GM18505 (cell line): ENCODE results near the gene PAX5.

Experiments used
- ATAC-seq: cut with Tn5 transposase; IDR thresholded peaks from one replicate; pipeline ENCODE4 v1.9.1; 2021; ENCODE audit not compliant: unreplicated experiment
- POLR2A ChIP-seq: IDR thresholded peaks from 4 replicates; pipeline ENCODE4 v1.6.1; 2011; ENCODE audit warnings: borderline replicate concordance; ENCODE audit not compliant: insufficient read depth, insufficient read length; ENCODE audit errors: extremely low read depth

The PAX5 gene

DNA sequence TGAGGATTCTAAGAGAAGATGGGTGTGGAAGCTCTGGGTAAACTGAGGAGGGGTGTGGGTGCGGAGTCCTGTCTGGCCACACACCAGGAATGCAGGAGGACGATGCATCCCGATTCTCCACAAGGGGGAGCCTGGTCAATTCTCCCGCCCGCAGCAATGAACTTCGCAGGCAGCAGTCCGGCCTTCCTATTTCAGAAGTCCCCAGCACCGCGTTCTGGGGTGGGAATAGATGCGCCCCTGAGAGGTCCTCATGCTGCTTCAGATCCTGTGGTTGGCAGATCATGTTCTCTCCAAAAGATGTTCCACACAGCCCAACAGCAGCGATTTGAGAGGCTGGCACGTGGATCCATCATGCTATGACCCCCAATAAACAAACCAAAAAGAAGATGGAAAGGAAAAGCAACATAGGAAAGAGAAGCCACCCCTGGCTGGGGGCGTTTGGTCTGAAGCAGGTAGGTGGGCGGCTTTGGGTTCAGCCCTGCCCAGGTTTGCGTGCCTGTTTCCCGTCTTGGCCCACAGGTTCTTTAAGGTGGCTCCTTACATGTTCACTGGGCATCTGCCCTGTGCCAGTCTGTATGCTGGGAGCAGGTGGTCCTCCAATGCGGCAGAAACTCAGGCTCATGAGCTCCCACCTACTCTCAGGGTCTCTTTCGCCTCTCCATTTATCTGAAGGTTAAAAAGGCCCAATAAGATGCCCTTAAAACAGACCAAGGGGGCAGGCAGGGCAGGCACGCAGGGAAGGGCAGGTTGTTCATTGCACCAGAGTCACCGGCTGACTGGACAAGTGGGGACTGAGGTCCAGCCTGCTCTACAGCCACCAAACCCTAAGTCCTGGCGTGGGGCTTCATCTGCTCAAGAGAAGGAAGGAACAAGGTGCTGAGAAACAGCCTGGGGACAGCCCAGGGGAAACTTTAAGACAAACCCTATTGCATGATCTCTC is 171.6 kb downstream of the PAX5 start:
- no peak for ATAC-seq
- no peak for TF ChIP-seq POLR2A

DNA sequence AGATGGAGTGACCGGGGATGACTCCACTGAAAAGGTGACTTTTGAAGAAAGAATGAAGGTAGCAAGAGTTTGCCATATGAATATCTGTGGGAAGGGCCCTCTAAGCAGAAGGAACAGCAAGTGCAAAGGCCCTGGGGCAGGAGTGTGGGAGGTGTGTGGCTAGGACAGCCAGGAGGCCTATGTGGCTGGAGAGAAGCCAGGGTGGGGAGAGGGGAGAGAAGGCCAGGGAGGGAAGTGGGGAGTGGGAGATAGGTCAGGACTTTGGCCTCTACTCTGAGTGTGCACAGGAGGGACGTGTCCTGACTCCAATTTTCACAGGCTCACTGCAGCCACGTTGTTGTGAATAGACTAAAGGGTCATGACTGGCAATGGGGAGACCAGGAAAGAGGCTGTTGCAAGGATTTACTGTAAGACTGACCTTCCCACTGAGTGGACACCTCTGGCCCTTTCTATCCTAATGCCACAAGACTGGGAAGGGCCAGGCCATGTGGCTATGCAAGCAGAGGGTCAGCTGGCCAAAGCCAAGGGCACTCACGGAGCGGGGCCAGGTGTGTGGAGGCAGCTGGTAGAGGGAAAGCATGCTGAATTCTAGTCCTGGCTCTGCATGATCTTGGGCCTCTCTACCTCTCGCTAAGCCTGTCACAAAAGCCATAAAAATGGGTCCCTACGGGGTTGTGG is 172.4 kb downstream of the PAX5 start:
- TF ChIP-seq POLR2A: no peak

DNA sequence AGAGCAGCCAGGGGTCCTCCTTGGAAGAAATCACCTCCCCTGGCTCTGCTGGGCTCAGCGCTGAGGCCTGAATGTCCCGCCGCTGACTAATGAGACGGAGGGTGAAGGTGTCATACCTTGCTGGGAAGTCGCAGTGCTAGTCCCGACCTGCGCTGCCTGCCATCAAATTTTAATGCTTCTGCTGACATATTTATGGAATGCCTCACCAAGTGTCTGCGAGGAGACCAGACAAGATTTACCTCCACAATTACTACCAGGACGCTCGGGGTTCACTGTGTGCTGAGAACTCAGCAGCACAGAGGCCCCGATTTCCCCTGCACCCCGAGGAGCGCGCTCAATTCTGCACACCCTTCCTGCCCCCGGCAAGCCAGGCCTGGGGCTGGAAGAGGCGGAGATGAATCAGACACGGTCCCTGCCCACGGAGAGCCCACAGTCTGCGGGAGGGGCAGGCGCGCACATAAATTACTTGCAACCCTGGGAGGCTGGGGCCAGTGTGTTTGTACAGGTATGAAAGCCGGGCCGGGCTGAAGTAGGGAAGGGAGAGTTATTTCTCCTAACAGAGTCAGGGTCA is 175.2 kb downstream of the PAX5 start:
- TF ChIP-seq POLR2A: no peak
- no peak for ATAC-seq

More for the DNA sequence above, 172.4 kb downstream of the PAX5 start:
- no peak for ATAC-seq

DNA sequence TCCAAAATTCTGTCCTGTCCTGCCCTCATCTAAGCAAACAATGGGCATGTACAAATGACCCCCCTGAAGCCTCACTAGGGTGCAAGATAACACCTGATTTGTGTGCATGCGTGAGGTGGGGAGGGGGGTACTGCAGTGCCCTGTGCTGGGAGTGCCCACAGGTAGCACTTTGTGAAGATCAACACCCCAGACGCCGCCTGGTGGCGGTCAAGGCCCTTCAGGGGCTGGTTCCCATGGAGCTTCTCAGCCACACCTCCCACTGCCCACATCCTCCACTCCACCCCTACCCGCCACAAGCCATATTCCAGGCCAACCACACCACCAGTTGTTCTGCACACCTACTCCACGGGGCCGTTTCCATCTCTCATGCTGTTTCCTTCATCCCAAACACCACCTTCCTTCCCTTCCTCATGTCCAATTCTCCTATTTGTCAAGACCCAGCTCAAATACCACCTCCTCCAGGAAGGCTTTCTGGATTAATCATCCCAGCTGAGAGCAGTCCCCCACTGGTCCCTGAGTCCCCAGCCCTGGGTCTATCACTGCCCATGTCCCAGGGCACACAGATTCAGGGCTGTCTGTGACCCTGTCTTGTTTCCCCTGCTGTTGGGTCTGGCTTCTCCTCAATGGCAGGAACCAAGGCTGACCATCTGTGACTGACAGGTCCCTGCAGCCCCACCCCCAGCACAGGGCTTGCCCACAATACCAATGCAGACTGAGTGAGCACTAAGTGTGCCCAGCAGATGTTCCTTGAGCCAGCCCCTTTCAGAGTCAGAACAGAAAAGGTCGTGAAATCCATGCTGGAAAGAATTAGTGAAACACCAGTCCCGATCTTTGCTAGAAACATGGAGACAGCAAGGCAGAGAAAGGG is 178.4 kb downstream of the PAX5 start:
- no peak for ATAC-seq
- no peak for TF ChIP-seq POLR2A

DNA sequence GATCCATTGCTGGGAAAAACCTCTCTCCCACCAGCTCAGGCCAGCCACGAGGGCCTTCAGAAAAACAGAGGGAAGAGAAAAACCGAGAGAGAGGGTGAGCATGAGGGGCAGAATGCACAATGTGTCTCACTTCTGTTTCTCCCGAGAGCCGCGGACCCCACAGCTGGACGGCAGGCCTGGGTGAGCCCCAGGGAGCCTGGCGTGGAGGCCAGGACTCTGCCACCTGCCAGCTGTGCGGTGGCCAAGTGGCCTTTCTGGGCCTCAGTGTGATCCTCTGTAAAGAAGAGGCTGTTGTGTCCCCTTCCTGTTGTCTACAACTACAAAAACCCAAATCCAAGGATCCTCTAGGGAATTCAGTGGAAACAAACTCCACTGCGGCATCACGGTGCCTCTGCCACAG is 179.3 kb downstream of the PAX5 start:
- ATAC-seq: no peak
- no peak for TF ChIP-seq POLR2A

DNA sequence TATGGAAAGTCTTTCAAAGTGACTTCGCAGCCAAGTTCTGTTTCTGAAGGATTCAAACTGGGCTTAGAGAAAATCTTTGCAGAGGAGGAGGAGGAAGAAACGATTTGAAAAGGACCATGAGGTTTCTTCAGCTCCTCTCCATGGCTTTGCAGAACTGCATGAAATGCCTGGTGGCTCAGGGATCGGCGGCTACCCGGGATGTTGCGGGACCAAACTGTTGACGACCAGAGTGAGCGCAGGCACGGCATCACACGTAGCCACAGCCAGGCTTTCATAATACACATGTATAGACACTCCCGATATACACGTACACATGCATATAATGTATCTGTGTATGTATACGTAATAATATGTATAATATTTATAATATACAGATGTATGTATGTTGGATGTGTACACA is 180.0 kb downstream of the PAX5 start:
- no peak for TF ChIP-seq POLR2A
- ATAC-seq: no peak

DNA sequence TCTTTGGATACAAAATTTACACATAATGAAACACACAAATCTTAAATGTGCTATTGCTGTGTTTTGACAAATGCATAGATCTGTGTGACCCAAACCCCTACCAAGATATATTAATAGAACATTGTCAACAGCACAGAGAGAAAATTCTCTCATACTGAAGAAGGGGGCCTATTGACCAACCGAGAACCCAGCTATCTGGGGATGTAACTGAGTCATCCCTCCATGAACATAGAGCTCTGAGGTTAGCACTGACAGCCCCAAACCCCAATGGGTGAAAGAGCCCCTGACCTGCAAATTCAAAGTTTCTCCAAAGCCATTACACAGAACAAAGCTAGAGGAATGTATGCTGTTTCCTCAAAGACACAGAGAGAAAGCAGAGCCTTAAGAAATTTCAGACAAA is 180.8 kb downstream of the PAX5 start:
- no peak for TF ChIP-seq POLR2A
- no peak for ATAC-seq

DNA sequence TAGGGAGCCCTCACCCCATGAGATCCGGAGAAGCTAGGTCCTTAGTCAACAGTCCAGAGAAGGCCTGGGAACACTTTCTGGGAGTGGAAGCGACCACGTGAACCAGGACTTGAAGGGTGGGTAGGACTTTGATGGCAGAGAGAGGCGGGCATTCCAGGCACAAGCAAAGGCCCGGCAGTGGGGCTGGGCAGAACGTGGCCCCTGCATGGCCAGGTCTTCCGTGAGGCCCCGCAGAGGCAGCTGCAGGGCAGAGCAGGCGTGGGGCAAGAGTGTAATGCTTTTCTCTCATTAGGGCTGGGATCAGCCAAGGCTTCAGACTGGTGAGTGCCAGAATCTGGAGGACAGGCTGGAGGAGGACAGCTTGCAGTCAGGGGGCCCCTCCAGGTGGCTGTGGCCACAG is 184.1 kb downstream of the PAX5 start:
- ATAC-seq: no peak
- no peak for TF ChIP-seq POLR2A

DNA sequence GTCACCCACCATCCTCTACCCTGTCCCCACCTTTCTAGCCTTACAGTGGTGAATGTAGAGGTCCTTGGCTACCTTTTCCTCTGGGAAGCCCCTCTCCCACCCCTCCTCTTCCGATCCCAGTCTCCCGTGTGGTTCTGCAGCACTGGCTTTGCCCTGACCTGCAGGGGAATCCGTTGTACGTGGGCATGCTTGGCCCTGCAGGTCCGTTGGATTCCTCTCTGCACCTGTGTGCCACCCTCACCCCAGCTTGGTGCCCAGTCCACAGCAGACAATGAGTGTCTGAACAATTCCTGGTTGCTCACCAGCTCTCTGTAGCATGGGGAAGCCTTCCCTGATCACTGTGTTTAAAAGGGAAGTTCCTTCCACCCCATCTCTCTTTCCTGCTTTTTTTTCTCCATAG is 185.1 kb downstream of the PAX5 start:
- no peak for ATAC-seq
- TF ChIP-seq POLR2A: no peak

DNA sequence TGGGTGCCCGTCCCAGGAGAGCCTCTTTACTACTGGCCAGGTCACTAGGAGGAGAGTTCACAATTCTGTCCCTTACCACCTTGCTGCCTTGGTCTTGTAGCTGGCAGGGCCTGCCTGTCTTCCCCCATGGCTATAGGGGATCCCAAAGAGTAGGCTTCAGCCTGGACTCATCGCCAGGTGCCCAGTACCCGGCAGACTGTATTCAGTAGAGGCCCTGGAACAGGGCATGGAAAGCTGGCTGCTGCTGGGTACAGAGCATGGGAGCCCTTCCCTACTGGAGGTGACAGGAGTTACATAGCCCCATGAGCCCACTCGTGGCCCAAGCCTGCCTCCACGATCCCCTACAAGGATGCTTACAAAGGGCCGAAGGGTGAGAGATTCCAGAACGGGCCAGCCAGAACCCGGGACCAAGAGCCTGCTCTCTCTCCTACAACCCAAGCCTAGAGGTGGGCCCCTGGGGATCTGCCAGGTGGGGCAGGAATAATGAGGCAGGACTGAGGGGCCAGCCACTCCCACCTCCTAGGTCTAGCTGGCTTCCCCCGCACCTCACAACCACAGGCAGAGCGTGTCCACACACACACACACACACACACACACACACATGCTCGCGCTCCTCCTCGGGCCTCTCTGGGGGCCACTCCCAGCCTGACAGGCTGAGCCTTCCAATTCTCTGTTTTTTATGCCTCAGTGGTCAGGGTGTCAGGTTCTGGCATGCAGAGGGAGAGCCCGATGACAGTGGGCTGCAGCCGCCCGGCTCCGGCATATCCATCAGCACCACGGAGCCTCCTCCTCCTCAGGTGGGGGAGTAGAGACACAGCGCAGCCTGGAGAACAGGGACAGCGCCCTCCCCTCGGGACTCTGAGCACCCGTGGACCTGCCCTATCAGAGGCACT is 186.0 kb downstream of the PAX5 start:
- no peak for ATAC-seq
- TF ChIP-seq POLR2A: no peak

DNA sequence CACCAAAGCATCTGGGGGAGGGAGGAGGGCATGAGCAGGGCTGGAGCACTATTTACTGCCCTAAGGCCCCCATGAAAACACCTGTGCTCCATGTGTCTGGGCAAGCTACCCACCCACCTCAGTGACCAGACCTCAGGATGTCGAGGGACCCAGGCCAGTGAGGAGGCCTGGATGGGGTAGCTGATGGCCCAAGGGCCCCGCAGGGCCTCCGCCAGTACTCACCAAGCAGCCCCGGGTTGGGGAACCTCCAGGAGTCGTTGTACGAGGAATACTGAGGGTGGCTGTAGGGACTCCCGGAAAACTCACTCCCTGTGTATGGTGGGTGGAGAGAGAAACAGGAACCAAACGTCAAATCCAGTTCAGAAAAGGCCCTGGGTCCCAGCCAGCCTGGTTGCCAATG is 187.4 kb downstream of the PAX5 start:
- TF ChIP-seq POLR2A: no peak
- no peak for ATAC-seq

DNA sequence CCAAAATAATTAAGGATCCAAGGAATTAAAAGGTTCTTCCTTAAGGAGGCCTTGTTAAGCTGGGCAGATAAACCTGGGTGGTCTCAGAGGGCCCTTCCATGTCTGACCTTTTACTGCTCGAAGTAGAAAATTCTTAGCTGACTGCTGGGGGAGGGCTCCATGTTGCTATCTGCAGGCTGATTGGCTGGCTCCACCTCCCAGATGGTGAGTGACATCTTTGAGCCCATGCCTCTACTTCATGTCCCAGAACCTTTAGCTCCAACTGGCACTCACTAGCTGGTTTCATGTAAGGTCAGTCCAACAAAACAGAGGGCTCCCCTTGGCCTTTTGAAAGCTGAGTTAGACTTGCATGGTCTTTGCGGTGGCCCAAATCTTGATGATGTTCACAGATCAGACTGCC is 188.2 kb downstream of the PAX5 start:
- TF ChIP-seq POLR2A: no peak
- no peak for ATAC-seq

DNA sequence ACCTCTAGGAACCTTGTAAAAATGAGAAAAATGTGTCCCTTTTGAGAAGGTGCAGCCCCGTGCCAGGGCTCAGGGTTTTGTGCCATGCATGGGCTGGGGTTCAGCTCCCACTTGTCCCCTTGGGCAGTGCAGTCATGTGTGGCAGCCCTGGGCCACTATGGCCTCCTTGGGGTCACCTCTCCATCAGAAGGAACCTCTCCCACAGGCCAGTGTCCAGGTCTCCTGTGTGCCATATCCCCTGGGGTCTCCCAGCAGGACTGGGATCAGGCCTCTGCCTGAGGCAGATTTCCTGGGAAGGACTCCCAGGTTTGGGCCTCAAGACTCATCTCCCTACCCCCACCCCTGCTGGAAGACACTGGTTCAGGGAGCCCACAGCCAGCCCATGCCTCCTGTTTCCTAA is 189.1 kb downstream of the PAX5 start:
- no peak for TF ChIP-seq POLR2A
- no peak for ATAC-seq

DNA sequence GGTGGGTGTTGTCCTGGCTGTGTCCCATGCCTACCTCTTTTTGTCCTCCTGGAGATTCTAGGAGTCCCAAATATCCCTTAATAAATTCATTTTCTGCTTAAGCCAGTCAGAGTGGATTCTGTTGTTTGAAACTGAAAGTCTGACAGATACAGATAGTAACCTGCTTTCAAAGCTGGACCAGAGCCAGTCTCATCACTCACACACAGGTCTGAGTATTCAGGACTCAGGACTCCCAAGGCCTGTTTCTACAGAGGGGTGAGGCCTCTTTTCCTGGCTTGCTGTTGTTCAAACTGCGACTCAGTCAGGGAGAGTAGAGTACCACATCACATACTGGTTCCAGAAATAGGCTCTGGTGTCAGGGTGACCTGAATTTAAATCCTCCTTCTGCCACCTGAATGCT is 190.1 kb downstream of the PAX5 start:
- ATAC-seq: no peak
- TF ChIP-seq POLR2A: no peak
